Measurements from ENCODE around the gene RASGRP3.

- TF ChIP-seq CTCF (IDR thresholded peaks at IDR 0.05) (no peak), POLR2A (IDR thresholded peaks at IDR 0.05) (no peak)
Measured at GRCh38 chr2:33528441-33528950, 52.0 kb downstream of the RASGRP3 start.
